D721Med (cell line): Measurements from ENCODE around the gene UTP4.
"Not testable (repeated sequence)": the region's sequence is repeated elsewhere in the genome, so short reads cannot be mapped to it uniquely, and the experiment has no call there.

ENCODE experiments used
- DNase-seq: peaks from one replicate; pipeline ENCODE4 v3.0.0; 2011; ENCODE audit warnings: low spot score; ENCODE audit not compliant: insufficient read length
- FAIRE-seq: peaks from 2 replicates; lab custom pipeline; 2011; peaks lifted over from hg19 to GRCh38; lab: Jason Lieb, UNC
- TF ChIP-seq, protein P1 (sequence below): IDR thresholded peaks from 2 replicates; pipeline ENCODE4 v1.5.1; 2012; ENCODE audit warnings: mild to moderate bottlenecking, control low read depth; ENCODE audit not compliant: insufficient read depth; ENCODE audit errors: missing control alignments

The UTP4 gene

DNA sequence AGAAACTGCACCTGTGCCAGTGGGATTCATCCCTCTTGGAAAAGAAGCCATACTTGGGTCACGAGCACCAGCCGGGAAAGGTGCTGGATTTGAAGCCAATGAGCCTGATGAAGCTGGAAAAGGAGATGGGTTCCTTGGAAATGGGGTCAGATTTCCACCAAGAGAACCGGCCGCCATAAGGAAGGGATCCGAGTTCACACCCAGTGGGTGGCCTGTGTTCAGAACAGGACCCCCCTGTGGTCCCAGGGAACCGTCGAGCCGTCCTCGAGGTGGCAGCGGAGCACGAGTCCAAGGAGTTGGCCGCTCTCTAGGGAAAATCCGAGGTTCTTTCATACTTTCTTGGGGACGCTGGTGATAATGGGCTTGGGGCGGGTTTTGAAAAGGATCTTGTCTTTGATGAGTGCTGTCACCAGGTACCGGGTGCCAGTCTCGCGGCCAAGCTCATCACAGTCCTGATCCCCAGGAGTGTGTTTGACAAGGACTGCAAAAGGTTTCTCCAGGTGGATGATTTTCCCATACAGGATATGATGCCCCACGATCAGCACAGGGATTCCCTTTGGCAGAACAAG lies 12.3 kb upstream of the UTP4 start:
- FAIRE-seq = no peak
- TF ChIP-seq, protein P1, sequence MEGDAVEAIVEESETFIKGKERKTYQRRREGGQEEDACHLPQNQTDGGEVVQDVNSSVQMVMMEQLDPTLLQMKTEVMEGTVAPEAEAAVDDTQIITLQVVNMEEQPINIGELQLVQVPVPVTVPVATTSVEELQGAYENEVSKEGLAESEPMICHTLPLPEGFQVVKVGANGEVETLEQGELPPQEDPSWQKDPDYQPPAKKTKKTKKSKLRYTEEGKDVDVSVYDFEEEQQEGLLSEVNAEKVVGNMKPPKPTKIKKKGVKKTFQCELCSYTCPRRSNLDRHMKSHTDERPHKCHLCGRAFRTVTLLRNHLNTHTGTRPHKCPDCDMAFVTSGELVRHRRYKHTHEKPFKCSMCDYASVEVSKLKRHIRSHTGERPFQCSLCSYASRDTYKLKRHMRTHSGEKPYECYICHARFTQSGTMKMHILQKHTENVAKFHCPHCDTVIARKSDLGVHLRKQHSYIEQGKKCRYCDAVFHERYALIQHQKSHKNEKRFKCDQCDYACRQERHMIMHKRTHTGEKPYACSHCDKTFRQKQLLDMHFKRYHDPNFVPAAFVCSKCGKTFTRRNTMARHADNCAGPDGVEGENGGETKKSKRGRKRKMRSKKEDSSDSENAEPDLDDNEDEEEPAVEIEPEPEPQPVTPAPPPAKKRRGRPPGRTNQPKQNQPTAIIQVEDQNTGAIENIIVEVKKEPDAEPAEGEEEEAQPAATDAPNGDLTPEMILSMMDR = no peak
- no peak for DNase-seq

DNA sequence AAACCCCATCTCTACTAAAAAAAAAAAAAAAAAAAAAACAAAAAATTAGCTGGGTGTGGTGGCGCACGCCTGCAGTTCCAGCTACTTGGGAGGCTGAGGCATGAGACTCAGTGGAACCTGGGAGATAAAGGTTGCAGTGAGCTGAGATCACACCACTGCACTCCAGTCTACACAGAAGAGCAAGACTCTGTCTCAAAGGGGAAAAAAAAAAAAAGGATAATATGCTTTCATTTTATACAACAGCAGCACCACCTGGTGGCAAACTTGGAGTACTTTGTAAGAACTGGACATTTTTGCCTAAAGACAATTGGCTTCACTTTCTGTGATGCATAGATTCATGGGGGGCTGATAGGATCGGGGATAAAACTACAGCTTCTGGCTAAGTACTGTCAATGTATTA lies 8.5 kb upstream of the UTP4 start:
- FAIRE-seq = no peak
- no peak for DNase-seq
- TF ChIP-seq, protein P1 = peak; percentile 73

DNA sequence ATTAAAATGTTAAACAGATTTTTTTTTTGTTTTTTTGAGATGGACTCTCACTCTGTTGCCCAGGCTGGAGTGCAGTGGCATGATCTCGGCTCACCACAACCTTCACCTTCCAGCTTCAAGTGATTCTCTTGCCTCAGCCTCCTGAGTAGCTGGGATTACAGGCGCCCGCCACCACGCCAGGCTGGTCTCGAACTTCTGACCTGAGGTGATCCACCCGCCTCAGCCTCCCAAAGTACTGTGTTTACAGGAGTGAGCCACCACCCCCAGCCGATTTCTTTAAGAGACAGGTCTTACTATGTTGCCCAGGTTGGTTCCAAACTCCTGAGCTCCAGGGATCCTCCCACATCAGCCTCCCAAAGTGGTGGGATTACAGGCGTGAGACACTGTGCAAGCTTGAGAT lies 8.0 kb upstream of the UTP4 start:
- not testable (repeated sequence) for FAIRE-seq, DNase-seq

DNA sequence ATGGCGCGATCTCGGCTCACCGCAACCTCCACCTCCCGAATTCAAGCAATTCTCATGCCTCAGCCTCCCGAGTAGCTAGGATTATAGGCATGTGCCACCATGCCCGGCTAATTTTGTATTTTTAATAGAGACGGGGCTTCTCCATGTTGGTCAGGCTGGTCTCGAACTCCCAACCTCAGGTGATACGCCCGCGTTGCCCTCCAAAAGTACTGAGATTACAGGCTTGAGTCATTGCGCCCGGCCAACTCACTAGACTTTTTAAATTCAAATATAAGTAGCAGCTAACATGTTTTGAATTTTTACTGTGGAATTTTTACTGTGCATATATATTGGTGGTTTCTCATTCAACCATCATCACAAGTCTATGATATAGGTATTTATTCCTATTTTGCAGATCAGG lies 7.5 kb upstream of the UTP4 start:
- FAIRE-seq, DNase-seq: not testable (repeated sequence)

DNA sequence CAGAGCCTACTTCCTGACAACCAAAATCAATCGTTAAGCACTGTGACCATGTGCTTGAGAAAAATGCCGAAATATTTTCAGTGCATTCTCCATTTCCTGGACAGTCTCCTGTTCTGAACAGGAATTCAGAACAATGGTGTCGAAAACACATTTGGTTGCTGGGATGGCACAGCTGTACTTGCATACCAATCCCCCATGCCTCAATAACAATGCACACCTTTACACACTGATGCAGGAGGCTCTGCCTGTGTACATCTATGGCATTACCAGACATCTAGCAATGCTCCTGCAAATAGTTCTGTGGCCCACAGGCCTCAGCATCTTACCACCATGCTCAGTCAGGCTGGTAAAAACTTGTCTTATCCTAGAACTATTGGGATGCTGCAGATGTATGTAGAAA lies 6.2 kb upstream of the UTP4 start:
- TF ChIP-seq, protein P1 = no peak
- FAIRE-seq = no peak
- DNase-seq = no peak

DNA sequence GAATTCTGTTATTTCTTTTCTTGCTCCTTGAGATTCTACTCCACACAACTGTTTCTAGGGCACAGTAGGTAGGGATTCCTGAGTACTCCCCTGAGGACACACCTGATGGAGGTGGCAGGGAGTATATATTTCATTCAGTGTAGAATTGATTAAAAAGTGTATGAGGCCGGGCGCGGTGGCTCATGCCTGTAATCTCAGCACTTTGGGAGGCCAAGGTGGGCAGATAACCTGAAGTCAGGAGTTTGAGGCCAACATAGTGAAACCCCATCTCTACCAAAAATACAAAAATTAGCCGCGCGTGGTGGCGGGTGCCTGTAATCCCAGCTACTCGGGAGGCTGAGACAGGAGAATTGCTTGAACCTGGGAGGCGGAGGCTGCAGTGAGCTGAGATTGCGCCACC lies 5.6 kb upstream of the UTP4 start:
- not testable (repeated sequence) for FAIRE-seq, DNase-seq

DNA sequence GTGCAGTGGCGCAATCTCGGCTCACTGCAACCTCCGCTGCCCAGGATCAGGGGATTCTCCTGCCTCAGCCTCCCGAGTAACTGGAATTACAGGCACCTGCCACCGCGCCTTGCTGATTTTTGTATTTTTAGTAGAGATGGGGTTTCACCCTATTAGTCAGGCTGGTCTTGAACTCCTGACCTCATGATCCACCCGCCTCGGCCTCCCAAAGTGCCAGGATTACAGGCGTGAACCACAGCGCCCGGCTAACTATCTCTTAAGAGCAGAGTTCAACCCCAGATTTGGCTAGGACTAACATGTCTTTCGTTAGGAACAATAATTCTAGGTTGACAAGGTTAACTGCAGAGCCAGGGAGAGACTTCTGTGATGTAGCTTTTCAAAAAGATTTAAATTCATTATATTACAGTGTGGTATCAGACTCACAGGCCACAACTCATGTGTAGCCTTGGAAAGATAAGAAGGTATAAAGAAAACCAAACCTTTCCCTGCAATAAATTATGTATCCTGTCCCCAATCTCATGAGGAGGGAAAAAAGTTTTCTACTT lies 4.4 kb upstream of the UTP4 start:
- DNase-seq = no peak
- FAIRE-seq = no peak
- TF ChIP-seq, protein P1 = no peak

DNA sequence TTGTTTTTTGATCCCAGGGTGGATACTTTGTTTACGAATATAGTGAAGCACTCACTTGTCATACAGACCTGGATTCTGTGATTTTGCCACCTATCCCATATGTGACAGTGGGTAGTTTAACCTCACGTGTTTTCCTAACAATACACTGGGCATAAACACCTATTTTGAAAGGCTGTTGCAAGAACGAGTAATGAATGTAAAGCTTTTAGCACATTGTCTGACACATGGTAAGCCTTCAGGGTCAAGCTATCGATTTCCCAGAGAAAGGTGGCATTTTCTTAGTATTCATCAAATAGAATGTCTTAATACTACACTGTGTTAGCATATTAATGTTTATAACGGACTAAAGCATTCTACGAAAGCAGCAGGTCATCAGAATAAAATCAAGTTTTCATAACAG lies 2.0 kb upstream of the UTP4 start:
- FAIRE-seq (no peak), DNase-seq (no peak)

More for the DNA sequence above, 2.0 kb upstream of the UTP4 start:
- TF ChIP-seq, protein P1 = no peak
